ENCODE data around the gene WIPF3. TPM values are rescaled to one million over a fixed set of nuclear protein-coding genes. Genes with fewer than 3 reads are reported as not detected.

The WIPF3 gene
- total and polyA plus RNA-seq, 2 donors from 2014 or later: 3.8 to 4.5 TPM

DNA sequence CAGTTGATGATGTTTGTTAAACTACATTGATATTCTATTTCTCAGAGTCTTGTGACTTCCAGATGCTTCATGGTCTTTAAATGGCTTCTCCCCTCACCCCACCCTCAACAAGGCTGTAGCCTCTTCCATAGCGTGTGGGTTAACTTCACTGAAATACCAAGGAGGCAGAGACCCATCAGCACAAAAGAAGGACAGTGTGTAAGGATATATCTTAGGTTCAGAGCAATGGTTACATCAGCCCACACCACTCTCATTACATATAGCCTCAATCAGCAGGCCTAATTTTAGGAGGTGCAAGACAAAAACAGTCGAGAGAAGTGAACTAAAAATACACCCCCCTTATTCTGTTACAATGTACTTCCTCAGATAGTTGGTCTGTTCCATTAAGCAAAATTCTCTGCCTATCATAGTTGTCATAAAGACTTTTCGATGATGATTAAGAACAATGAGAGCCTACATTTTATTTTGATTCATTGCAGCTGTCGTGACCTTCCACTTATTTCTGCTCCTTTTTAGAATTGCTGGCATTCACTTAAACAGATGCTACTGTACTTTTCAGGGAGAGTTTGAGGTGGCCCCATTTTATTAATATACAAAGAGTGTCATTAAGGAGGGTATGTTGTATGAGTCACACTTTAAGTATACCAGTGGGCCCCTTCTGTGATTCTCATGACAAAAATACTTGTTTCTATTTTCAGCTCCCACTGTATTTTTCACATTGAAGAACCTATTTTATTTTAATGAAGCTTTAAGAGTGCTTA, 52.1 kb downstream of the WIPF3 start:
- TF ChIP-seq, protein P1, sequence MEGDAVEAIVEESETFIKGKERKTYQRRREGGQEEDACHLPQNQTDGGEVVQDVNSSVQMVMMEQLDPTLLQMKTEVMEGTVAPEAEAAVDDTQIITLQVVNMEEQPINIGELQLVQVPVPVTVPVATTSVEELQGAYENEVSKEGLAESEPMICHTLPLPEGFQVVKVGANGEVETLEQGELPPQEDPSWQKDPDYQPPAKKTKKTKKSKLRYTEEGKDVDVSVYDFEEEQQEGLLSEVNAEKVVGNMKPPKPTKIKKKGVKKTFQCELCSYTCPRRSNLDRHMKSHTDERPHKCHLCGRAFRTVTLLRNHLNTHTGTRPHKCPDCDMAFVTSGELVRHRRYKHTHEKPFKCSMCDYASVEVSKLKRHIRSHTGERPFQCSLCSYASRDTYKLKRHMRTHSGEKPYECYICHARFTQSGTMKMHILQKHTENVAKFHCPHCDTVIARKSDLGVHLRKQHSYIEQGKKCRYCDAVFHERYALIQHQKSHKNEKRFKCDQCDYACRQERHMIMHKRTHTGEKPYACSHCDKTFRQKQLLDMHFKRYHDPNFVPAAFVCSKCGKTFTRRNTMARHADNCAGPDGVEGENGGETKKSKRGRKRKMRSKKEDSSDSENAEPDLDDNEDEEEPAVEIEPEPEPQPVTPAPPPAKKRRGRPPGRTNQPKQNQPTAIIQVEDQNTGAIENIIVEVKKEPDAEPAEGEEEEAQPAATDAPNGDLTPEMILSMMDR (IDR thresholded peaks at IDR 0.05; ENCODE audit: borderline replicate concordance, extremely low read depth, insufficient read depth): no peak
- no peak for FAIRE-seq
- no peaks in the 10 kb centered on the region for H3K27me3 ChIP-seq (ENCODE audit: control insufficient read depth, insufficient read depth, low read length)
- H3K27ac ChIP-seq (ENCODE audit: low read depth in 2 of 2, low read length in 2 of 2): no peak overlapping the region
- no peaks in the 10 kb centered on the region for H3K36me3 ChIP-seq (ENCODE audit: control insufficient read depth in 2 of 3, insufficient read depth in 3 of 3, low read length in 3 of 3)
- no peak for DNase-seq
- intact Hi-C loops (cut with DNase I): no loop called here
- no peak overlapping the region for H3K4me3 ChIP-seq (ENCODE audit: low read length in 3 of 3)
- no peaks in the 10 kb centered on the region for H3K9me3 ChIP-seq (ENCODE audit: control insufficient read depth in 2 of 3, insufficient read depth in 1 of 3, low read length in 3 of 3)
- no peak overlapping the region for H3K9ac ChIP-seq (ENCODE audit: low read length in 3 of 3)
- H3K4me1 ChIP-seq (ENCODE audit: control insufficient read depth in 2 of 3, insufficient read depth in 2 of 3, low read depth in 1 of 3, low read length in 3 of 3): no peaks in the 10 kb centered on the region

DNA sequence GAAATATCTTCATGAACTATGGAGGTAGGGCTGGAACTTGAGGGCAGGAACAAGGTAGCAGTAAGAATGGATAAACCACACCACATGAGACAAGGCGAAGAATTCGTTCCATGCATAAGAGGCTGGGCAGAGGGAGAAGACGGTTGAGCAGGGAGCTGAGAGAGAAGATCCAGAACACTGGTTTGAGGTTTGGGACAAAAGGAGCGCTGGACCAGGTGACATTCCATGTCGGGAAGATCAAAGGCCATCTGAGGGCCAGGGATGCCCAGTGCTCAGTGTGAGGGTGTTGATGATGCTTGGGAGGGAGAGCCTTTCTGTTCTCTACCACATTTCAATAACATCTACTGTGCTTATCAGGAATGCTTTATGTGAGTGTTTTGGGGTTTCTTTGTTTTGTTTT, 52.8 kb downstream of the WIPF3 start:
- Histone ChIP-seq H3K4me1 (ENCODE audit: control insufficient read depth in 2 of 3, insufficient read depth in 2 of 3, low read depth in 1 of 3, low read length in 3 of 3) (no peaks in the 10 kb centered on the region), H3K27ac (ENCODE audit: low read depth in 2 of 2, low read length in 2 of 2) (no peak overlapping the region), H3K9ac (ENCODE audit: low read length in 3 of 3) (no peak overlapping the region), H3K4me3 (ENCODE audit: low read length in 3 of 3) (no peak overlapping the region), H3K36me3 (ENCODE audit: control insufficient read depth in 2 of 3, insufficient read depth in 3 of 3, low read length in 3 of 3) (no peaks in the 10 kb centered on the region), H3K27me3 (ENCODE audit: control insufficient read depth, insufficient read depth, low read length) (no peaks in the 10 kb centered on the region), H3K9me3 (ENCODE audit: control insufficient read depth in 2 of 3, insufficient read depth in 1 of 3, low read length in 3 of 3) (no peaks in the 10 kb centered on the region)
- TF ChIP-seq, protein P1 (IDR thresholded peaks at IDR 0.05; ENCODE audit: borderline replicate concordance, extremely low read depth, insufficient read depth): no peak
- no peak for DNase-seq
- intact Hi-C loops (cut with DNase I): no loop called here
- FAIRE-seq: no peak

DNA sequence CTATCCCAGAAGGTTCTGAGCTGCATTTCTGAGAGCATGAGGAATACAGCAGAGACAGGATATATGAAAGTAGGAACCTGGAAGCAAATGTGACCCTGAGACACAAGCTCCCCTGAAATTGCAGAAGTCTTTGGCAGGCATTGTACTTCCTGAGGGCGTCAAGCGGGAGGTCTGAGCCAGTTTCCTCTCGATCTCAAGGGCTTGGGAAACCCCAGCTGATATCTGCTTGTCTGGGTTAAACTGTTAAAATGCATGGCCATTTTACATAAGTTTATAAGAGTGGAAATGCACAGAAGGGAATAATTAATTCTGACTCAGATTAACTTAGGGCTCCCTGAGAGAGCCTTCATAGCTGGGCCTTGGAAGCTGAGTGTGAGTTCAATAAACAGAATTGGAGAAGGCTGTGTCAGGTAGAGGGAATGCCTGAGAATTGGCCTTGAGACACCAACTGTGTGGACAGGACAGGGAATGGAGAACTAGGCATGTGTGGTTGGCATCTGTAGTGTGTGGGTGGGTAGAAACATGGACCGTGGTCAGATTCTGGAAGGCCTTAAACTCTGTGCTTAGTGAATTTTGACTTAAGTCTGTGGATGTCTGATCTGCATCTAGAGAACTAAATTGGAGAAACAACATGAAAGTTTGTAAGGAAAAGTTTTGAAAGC, 53.3 kb downstream of the WIPF3 start:
- no peak for FAIRE-seq
- Histone ChIP-seq H3K9ac (ENCODE audit: low read length in 3 of 3) (no peak overlapping the region), H3K9me3 (ENCODE audit: control insufficient read depth in 2 of 3, insufficient read depth in 1 of 3, low read length in 3 of 3) (no peaks in the 10 kb centered on the region), H3K4me1 (ENCODE audit: control insufficient read depth in 2 of 3, insufficient read depth in 2 of 3, low read depth in 1 of 3, low read length in 3 of 3) (no peaks in the 10 kb centered on the region), H3K27me3 (ENCODE audit: control insufficient read depth, insufficient read depth, low read length) (no peaks in the 10 kb centered on the region), H3K36me3 (ENCODE audit: control insufficient read depth in 2 of 3, insufficient read depth in 3 of 3, low read length in 3 of 3) (no peaks in the 10 kb centered on the region), H3K27ac (ENCODE audit: low read depth in 2 of 2, low read length in 2 of 2) (no peak overlapping the region), H3K4me3 (ENCODE audit: low read length in 3 of 3) (no peak overlapping the region)
- intact Hi-C loops (cut with DNase I): no loop called here
- TF ChIP-seq, protein P1 (IDR thresholded peaks at IDR 0.05; ENCODE audit: borderline replicate concordance, extremely low read depth, insufficient read depth): no peak
- DNase-seq: no peak
